Measurements from ENCODE around the gene LY6G6F.
A peak's percentile ranks its signal among the peaks of the same experiment; 100 is the strongest.

Gene LY6G6F

DNA sequence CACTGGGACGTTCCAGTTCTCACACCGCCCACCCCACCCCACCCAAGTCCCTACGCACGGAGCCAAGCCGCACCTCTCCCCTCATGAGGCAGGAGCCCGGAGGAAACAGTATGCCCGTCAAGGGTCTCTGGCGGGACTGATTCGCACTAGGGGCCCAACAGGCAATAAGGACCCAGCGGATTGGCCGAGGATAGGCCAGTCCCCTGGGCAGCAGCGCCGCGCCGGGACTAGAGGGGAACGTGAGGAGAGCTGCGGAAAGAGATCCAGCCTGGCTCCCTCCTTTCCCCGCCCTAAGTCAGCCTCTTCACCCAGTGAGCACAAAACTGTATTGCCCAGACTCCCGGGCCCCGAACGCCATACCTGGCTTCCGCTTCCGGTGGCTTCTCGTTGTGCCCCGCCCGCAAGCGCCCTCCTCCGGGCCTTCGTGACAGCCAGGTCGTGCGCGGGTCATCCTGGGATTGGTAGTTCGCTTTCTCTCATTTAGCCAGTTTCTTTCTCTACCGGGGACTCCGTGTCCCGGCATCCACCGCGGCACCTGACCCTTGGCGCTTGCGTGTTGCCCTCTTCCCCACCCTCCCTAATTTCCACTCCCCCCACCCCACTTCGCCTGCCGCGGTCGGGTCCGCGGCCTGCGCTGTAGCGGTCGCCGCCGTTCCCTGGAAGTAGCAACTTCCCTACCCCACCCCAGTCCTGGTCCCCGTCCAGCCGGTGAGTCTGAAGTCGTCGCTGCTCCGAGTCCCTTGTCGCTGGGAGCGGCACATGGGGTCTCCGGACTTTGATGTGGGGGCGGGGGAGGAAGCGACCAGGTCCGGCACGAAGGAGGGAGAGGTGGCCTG, 40.9 kb upstream of the LY6G6F start, which contains the start of gene CSNK2B:
Gene CSNK2B (plus strand): TSS at position 580 of the 836 bp plus-strand sequence. CDS start 752 bp downstream, outside the sequence.
- H3K4me1 Mint-ChIP-seq: peaks cover 70% of the 10 kb centered on the region
- ATAC-seq: peak; percentile 91
- peak within 1 kb of the TSS; percentile 95 for H3K4me3 Mint-ChIP-seq
- H3K27ac Mint-ChIP-seq: peak within 1 kb of the TSS; percentile 99
- peaks cover 99% of the 10 kb centered on the region for H3K36me3 Mint-ChIP-seq
- peak; percentile 87 to 98 for DNase-seq (ENCODE audit: low spot score in 2 of 2)
- H3K9me3 Mint-ChIP-seq: no peaks in the 10 kb centered on the region

DNA sequence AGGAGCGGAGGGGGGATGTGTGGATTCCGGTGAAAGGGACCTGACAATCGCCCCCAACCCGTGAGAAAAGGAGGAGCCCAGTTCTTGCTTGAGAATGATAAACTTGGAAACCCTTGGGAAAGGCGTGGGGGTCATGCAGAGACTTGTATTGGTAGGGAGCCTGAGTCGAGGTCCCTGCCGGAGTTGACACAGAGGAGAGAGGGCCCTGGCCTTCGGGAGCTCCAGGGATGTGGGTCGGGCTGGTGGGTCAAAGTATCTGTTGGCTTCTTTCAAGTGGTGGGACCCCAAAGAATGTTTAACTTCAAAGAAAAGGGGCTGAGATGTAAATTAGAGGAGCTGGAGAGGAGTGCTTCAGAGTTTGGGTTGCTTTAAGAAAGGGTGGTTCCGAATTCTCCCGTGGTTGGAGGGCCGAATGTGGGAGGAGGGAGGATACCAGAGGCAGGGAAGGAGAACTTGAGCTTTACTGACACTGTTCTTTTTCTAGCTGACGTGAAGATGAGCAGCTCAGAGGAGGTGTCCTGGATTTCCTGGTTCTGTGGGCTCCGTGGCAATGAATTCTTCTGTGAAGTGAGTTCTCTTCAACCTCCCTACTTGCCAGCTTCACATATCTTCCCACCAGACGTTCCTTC, 40.2 kb upstream of the LY6G6F start:
- H3K36me3 Mint-ChIP-seq: peaks cover 99% of the 10 kb centered on the region
- H3K4me1 Mint-ChIP-seq: peaks cover 63% of the 10 kb centered on the region
- peak overlapping the region; percentile 99 for H3K27ac Mint-ChIP-seq
- ATAC-seq (no peak), DNase-seq (ENCODE audit: low spot score in 2 of 2) (no peak)
- H3K4me3 Mint-ChIP-seq: peak overlapping the region; percentile 95
- H3K9me3 Mint-ChIP-seq: no peaks in the 10 kb centered on the region

DNA sequence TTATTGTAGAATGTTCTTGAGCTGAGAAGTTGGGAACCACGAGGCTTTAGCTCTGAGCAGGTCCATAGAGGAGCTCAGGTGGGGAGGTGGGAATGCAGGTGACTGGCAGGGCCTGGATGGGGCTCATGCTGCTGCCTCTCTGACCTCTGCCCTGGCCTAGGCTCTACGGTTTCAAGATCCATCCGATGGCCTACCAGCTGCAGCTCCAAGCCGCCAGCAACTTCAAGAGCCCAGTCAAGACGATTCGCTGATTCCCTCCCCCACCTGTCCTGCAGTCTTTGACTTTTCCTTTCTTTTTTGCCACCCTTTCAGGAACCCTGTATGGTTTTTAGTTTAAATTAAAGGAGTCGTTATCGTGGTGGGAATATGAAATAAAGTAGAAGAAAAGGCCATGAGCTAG, 37.0 kb upstream of the LY6G6F start, which contains the start of gene LY6G5B:
Gene LY6G5B (plus strand): TSS at position 301 of the 400 bp plus-strand sequence. CDS start 975 bp downstream, outside the sequence.
- ATAC-seq: no peak
- no peaks in the 10 kb centered on the region for H3K9me3 Mint-ChIP-seq
- no peak within 1 kb of the TSS for H3K4me3 Mint-ChIP-seq
- no peak for DNase-seq (ENCODE audit: low spot score in 2 of 2)
- peak within 1 kb of the TSS; percentile 58 for H3K27ac Mint-ChIP-seq
- H3K36me3 Mint-ChIP-seq: peaks cover 99% of the 10 kb centered on the region
- peaks cover 33% of the 10 kb centered on the region for H3K4me1 Mint-ChIP-seq

DNA sequence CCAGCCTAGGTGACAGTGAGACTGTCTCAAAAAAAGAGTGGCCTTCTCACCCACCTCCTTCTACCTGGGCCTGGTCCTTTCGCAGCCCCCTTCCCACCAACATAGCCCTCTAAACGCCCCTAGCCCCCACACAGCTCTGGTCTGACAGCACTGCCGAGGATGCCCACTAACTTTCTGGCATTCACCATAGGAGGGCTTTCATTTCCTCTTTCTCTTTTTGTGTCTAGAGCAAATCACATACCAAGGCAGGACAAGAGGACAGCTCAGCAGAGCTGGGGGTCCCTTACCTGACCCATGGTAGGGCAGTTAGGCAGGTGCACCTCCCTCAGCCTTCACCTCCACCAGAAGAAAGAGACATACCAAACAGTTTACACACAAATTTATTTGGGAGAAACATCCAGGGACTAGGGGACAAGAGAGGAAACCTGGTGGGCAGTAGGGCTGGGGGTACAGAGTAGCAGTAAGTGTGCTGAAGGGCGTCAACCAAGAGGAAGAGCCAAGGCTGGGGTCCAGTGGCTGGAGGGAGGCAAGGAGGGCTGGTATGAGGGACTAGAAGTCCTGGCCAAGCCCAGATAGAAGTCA, 30.3 kb upstream of the LY6G6F start:
- DNase-seq (ENCODE audit: low spot score in 2 of 2): no peak
- H3K4me3 Mint-ChIP-seq: no peak overlapping the region
- no peaks in the 10 kb centered on the region for H3K9me3 Mint-ChIP-seq
- no peak for ATAC-seq
- H3K4me1 Mint-ChIP-seq: peaks cover 30% of the 10 kb centered on the region
- peaks cover 40% of the 10 kb centered on the region for H3K36me3 Mint-ChIP-seq
- H3K27ac Mint-ChIP-seq: peak overlapping the region; percentile 65

DNA sequence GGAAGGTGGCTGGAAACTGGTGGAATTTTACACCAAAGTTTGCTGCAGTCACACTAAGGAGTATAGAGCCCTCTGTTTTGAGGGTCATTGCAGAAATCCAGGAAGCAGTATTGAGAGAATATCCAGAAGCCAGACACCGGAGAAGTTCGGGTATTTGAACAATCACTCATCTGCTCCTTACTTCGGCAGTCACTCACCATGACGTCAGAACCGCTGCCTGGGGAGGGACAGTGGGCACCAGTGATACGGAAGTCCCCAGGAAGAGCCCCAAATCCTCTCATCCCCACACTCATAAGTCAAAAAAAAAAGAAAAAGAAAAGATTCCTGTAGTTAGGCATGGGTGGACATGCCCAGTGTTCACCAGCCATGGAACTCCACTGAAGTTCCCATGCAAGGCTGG, 29.8 kb upstream of the LY6G6F start:
- Mint-ChIP-seq H3K9me3 (no peaks in the 10 kb centered on the region), H3K36me3 (peaks cover 36% of the 10 kb centered on the region), H3K4me3 (no peak overlapping the region), H3K4me1 (peaks cover 34% of the 10 kb centered on the region), H3K27ac (peak overlapping the region; percentile 65)
- DNase-seq (ENCODE audit: low spot score in 2 of 2): no peak
- no peak for ATAC-seq

DNA sequence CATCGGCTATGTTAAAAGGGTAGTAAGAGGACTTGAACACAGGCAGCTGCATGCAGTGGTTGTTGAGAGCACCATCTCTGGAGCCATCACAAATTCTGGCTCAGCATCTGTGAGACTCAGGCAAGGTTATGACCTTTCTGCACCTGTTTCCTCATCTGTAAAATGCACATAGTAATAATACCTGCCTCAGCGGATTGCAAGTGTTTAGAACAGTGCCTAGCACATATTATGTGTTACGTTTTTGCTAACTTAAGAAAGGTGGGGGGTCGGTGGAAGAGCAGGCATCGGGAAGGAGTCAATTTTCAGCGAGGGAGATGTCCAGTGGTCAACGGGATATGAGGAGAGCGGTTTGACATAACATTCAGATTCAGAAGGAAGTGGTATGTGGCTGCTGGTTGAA, 28.7 kb upstream of the LY6G6F start:
- Mint-ChIP-seq H3K4me1 (peaks cover 34% of the 10 kb centered on the region), H3K27ac (no peak overlapping the region), H3K4me3 (no peak overlapping the region), H3K9me3 (no peaks in the 10 kb centered on the region), H3K36me3 (peaks cover 35% of the 10 kb centered on the region)
- ATAC-seq (no peak), DNase-seq (ENCODE audit: low spot score in 2 of 2) (no peak)

DNA sequence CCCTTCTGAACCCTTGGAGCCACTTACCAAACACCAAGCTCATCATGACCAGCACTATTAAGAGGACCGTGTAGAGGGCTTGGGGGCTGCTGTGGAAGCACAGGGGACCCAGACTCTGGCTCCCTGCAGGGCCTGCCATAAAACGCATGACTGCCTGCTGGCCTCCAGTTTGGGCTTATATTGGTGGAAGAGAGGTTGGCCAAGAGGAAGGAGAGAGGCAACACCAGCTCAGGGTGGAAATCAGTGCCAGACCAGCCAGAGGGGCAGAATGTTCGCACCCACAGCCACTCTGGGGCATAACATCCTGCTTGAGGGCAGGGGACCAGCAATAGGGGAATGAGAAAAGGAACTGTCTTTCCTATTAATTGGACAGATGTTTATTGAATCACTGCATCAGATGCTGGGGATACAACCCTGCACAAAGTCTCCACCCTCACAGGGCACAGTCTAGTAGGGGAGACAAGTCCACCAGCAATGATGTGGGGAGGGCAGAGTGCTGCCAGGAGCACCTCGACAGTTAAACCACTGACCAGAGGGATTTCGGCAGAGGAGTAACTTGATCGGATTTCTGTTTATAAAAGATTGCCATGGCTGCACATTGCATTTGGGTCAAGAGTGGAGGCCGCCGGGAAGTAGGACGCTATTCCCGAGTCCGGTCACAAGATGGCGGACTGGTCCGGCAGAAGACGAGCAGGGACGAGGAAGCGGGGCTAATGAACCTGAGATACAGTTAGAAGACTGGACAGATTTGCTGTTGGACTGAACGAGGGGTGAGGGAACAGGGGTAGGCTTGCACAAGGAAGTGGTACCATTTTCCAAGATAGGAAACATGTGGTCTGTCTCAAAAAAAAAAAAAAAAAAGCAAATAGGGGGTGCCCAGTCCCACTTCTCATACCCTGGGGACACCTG, 26.2 kb upstream of the LY6G6F start, which contains the start of gene LY6G5C:
Gene LY6G5C (minus strand): TSS at position 842 of the 909 bp plus-strand sequence. CDS start 694 bp downstream, at position 148.
- peaks cover 34% of the 10 kb centered on the region for H3K4me1 Mint-ChIP-seq
- H3K27ac Mint-ChIP-seq: peak within 1 kb of the TSS; percentile 90
- peak within 1 kb of the TSS; percentile 83 for H3K4me3 Mint-ChIP-seq
- DNase-seq (ENCODE audit: low spot score in 2 of 2) (peak; percentile 47 to 80), ATAC-seq (peak; percentile 83)
- H3K36me3 Mint-ChIP-seq: peaks cover 19% of the 10 kb centered on the region
- H3K9me3 Mint-ChIP-seq: no peaks in the 10 kb centered on the region

DNA sequence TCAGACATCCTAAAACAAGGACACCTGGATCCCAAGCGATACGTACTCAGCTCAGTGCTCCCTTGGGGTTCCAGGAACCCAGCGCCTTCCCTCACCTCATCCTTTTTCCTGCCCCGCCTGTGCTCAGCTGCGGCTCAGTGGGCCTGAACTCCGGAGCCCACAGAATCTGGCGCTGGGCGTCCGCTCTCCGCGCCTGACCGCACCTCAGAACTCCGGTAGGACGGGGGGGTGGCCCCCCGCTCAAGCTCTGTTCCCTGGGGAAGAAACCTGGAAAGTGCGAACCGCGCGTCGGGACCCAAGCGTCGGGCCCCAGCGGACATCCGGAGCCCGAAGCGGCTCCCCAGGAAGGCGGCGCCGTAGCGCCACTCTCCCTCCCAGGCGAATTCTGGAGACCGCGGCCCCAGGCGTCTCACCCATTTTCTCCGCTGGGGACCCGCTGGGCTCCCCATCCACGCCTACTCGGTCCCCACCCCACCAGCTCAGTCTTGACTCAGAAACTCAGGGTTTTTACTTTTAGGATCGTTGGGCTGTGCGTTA, 25.5 kb upstream of the LY6G6F start:
- Mint-ChIP-seq H3K4me3 (peak overlapping the region; percentile 83), H3K4me1 (peaks cover 34% of the 10 kb centered on the region), H3K27ac (peak overlapping the region; percentile 90), H3K36me3 (peaks cover 26% of the 10 kb centered on the region), H3K9me3 (no peaks in the 10 kb centered on the region)
- DNase-seq (ENCODE audit: low spot score in 2 of 2) (peak in 1 of 2 donors; percentile 71), ATAC-seq (peak; percentile 74)

DNA sequence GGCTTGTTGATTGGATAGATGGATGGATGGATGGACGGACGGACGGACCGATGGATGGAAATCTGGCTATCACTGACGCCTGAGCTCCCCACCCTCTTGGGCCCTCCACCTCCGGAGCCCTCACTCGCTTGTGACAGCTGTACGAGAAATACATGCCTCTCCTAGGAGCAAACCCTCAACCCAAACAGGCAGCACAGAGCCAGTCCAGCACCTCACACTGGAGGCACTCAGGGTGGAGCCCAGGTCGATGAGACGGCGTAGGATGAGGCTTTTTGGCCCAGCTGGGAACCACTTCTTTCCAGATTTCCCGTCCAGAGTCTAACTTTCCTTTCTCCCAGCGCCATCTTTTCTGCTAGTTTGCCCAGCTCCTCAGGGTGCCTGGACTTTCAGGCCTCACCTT, 23.1 kb upstream of the LY6G6F start:
- peaks cover 50% of the 10 kb centered on the region for H3K36me3 Mint-ChIP-seq
- H3K4me3 Mint-ChIP-seq: no peak overlapping the region
- DNase-seq (ENCODE audit: low spot score in 2 of 2): no peak
- no peaks in the 10 kb centered on the region for H3K9me3 Mint-ChIP-seq
- H3K27ac Mint-ChIP-seq: peak overlapping the region; percentile 40
- no peak for ATAC-seq
- H3K4me1 Mint-ChIP-seq: peaks cover 26% of the 10 kb centered on the region

DNA sequence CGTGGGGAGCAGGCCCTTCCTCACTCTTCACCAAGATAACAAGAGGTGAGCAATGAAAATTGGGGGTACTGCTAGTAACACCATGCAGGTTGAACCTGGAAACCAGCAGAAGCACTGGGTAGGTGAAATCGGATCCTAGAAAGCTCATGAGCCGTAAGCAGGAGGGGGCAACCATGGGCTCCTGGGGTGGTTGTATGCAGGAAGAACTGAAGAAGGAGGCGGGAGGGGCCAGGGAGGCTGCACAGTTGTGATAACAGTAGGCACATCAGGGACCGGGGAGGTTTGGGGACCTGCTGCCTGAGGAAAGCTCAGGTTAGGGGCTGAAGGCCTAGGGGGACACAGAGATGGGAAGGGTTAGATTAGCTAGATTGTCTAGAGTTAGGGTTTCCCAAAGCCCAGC, 20.2 kb upstream of the LY6G6F start:
- no peak for ATAC-seq
- Mint-ChIP-seq H3K4me3 (no peak overlapping the region), H3K9me3 (no peaks in the 10 kb centered on the region), H3K36me3 (peaks cover 68% of the 10 kb centered on the region), H3K4me1 (peaks cover 12% of the 10 kb centered on the region), H3K27ac (peak overlapping the region; percentile 32)
- no peak for DNase-seq (ENCODE audit: low spot score in 2 of 2)

DNA sequence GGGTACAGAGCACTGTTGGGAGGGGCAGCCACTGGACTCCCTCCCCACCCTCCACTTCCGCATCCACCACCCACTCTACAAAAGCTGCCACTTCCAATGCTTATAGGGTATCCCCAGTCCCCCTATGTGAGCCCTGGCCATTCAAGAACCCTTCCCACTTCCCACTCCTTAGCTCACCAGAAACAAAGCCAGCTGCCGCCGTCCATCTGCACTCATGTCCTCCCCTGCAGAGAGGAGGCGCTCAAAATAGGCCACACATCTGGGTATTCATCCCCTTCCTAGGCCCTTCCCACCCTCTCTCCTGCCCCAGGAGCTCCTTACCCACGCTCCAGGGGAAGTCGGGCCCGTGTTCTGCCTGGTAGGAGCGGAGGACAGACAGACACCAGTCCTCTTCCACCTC, 19.3 kb upstream of the LY6G6F start:
- H3K9me3 Mint-ChIP-seq: no peaks in the 10 kb centered on the region
- peak overlapping the region; percentile 32 for H3K27ac Mint-ChIP-seq
- H3K4me3 Mint-ChIP-seq: no peak overlapping the region
- H3K4me1 Mint-ChIP-seq: peaks cover 8% of the 10 kb centered on the region
- ATAC-seq (no peak), DNase-seq (ENCODE audit: low spot score in 2 of 2) (no peak)
- H3K36me3 Mint-ChIP-seq: peaks cover 69% of the 10 kb centered on the region

DNA sequence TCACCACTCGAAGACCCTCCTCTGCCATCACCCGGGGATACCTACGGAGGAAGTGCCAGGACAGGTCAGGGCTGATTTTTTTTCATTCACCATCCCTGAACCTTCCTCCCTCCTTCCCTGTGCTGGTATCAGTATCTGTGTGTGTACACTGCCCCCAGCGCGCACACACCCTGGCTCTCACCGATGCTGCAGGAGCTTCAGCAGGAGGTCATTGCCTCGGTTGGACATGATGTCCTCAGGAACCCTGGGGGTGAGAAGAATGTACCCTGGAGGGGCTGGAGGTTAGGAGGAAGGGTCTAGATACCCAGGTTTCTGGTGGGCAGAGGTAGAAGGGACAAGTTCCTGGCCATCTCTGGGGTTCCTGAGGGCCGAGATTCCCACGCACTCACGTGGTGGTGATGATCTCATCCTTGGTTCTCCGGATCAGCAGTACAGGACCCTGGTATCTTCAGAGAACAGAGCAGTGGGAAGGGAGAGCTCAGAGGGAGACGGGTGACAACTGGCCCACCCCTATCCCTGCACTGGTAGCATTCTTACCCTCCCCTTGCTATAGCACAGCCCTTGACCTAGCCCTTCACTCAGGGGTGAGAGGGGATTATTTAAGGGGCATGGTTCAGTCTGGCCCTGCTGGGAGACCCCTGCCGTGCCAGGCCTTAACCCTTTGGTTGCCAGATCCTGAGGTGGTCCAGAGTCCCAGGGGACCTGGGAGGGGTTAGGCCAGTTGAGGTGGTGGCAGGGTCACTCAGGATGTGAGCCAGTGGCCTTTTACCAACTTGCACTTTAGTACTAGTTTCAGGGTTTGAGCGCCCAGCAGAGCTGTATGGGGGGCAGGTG, 18.6 kb upstream of the LY6G6F start:
- Mint-ChIP-seq H3K27ac (peak overlapping the region; percentile 32), H3K36me3 (peaks cover 71% of the 10 kb centered on the region), H3K9me3 (no peaks in the 10 kb centered on the region), H3K4me3 (no peak overlapping the region), H3K4me1 (peaks cover 8% of the 10 kb centered on the region)
- no peak for ATAC-seq
- no peak for DNase-seq (ENCODE audit: low spot score in 2 of 2)

DNA sequence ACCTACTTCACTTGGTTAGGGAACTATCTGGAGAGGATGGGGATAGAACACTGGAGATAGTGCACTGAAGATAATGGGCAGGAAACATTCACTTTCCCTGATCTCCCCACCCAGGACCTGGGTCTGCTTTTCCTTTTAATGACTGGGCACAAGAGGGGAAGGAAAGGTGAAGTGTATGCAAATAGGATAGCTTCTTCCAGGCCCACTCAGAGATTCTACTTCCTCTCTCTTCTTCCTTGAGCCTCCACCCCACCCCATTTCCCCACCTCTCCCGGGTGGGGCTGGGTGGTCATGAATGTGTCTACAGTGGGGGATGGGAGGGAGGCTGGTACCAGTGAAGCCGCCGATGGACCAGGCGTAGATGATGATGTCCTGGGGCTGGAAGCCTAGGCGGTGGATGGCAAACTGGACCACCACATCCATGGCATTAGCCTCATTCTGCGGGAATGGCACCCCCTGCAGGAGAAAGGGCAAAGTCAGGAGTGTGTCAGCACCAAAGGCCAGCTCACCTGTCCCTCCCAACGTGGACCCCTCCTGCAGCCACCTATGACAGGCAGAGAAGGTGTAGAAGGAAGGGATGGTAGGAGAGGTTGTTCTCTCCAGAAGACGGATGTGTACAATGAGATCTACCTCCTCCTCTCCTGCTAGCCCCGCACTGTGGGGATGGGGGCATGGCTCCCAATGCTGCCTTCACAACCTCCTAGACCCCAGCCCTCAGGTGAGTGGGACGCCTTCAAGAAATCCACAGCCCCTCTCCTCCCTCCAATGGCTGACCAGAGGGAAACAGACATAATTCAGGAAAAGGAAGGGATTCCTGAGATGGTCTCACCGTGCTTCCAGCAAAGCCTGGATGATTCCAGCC, 17.2 kb upstream of the LY6G6F start:
- Mint-ChIP-seq H3K4me3 (no peak overlapping the region), H3K9me3 (no peaks in the 10 kb centered on the region), H3K4me1 (peaks cover 8% of the 10 kb centered on the region), H3K27ac (peak overlapping the region; percentile 74), H3K36me3 (peaks cover 85% of the 10 kb centered on the region)
- peak; percentile 39 for ATAC-seq
- DNase-seq (ENCODE audit: low spot score in 2 of 2): no peak
